SK-N-SH (cell line): Measurements from ENCODE around the gene CHCHD6. TPM values are rescaled to one million over a fixed set of nuclear protein-coding genes. Genes with fewer than 3 reads are reported as not detected.
A peak's percentile ranks its signal among the peaks of the same experiment; 100 is the strongest.

Experiments
- CTCF ChIA-PET: fragments of 300-600, 350-600 bp; formaldehyde crosslinking; extraction: SDS; loops from one replicate; lab custom pipeline; 2021; lab: Yijun Ruan, JAX
- POLR2A ChIA-PET: fragments of 350-600 bp; sonication (Branson Sonifier 250); formaldehyde crosslinking; extraction: SDS; loops from one replicate; lab custom pipeline; 2020; ENCODE audit warnings: antibody characterized with exemption, inconsistent platforms; lab: Yijun Ruan, JAX
- DNase-seq: peaks from one replicate; pipeline ENCODE4 v3.0.0; 2012
- H2AFZ ChIP-seq: fragments of 200-600 bp; sonication (generic); 2 replicates; pipeline ENCODE4 v1.8.1; 2016; ENCODE audit warnings: antibody characterized with exemption, mild to moderate bottlenecking, low read depth
- H3F3A ChIP-seq: fragments of 200-600 bp; sonication (generic); replicated peaks from 2 replicates; pipeline ENCODE3; 2016; ENCODE audit warnings: antibody characterized with exemption, mild to moderate bottlenecking; ENCODE audit not compliant: insufficient read depth
- H3K27ac ChIP-seq, 2 experiments: fragments of 200-500 bp in 1 of 2; fragments of 200-600 bp in 1 of 2; sonication (Bioruptor generic) in 1 of 2; sonication (generic), shearing (Covaris generic) in 1 of 2; 2 replicates each; pipeline versions ENCODE4 v1.5.1 to v1.6.1; 2014 to 2016; ENCODE audit warnings: low read depth in 2 of 2, inconsistent platforms in 1 of 2, low read length in 1 of 2, mild to moderate bottlenecking in 1 of 2, mixed read lengths in 1 of 2
- H3K27me3 ChIP-seq: fragments of 200-600 bp; sonication (generic), shearing (Covaris generic); 2 replicates; pipeline ENCODE4 v1.6.1; 2016; ENCODE audit warnings: mixed run types; ENCODE audit not compliant: insufficient read depth
- H3K36me3 ChIP-seq, 2 experiments: fragments of 200-500 bp in 1 of 2; fragments of 200-600 bp in 1 of 2; sonication (Bioruptor generic) in 1 of 2; sonication (generic) in 1 of 2; replicated peaks in 1 of 2; 2 replicates each; pipeline versions ENCODE3 to v1.5.1; 2014 to 2016; ENCODE audit warnings: low read length in 1 of 2, mild to moderate bottlenecking in 1 of 2; ENCODE audit not compliant: insufficient read depth in 2 of 2, control insufficient read depth in 1 of 2
- H3K4me1 ChIP-seq, 2 experiments: fragments of 200-500 bp in 1 of 2; fragments of 200-600 bp in 1 of 2; sonication (Bioruptor generic) in 1 of 2; sonication (generic), shearing (Covaris generic) in 1 of 2; 2 replicates each; pipeline versions ENCODE4 v1.5.1 to v1.6.1; 2014 to 2016; ENCODE audit warnings: low read depth in 1 of 2, low read length in 1 of 2, mixed run types in 1 of 2; ENCODE audit not compliant: insufficient read depth in 2 of 2, control insufficient read depth in 1 of 2
- H3K4me2 ChIP-seq: fragments of 200-600 bp; sonication (generic), shearing (Covaris generic); 2 replicates; pipeline ENCODE4 v1.6.1; 2017; ENCODE audit warnings: mixed run types
- H3K4me3 ChIP-seq, 2 experiments: fragments of 200-500 bp in 1 of 2; fragments of 200-600 bp in 1 of 2; sonication (Bioruptor generic) in 1 of 2; sonication (generic), shearing (Covaris generic) in 1 of 2; 2 replicates each; pipeline versions ENCODE4 v1.5.1 to v1.8.1; 2014 to 2016; ENCODE audit warnings: low read depth in 2 of 2, inconsistent platforms in 1 of 2, low read length in 1 of 2, mild to moderate bottlenecking in 1 of 2, mixed read lengths in 1 of 2, moderate library complexity in 1 of 2
- H3K79me2 ChIP-seq: fragments of 200-600 bp; sonication (generic); 2 replicates; pipeline ENCODE4 v1.8.1; 2017; ENCODE audit warnings: mild to moderate bottlenecking; ENCODE audit not compliant: insufficient read depth
- H3K9ac ChIP-seq: fragments of 200-600 bp; sonication (generic); 2 replicates; pipeline ENCODE4 v1.6.1; 2017; ENCODE audit warnings: mixed run types
- H3K9me2 ChIP-seq: fragments of 200-600 bp; sonication (generic); 2 replicates; pipeline ENCODE4 v1.6.1; 2017; ENCODE audit warnings: mixed run types
- H3K9me3 ChIP-seq: fragments of 200-600 bp; sonication (generic); 2 replicates; pipeline ENCODE4 v1.6.1; 2017; ENCODE audit warnings: mixed run types, mild to moderate bottlenecking, moderate library complexity
- H4K20me1 ChIP-seq: fragments of 200-600 bp; sonication (generic); 2 replicates; pipeline ENCODE4 v1.6.1; 2017; ENCODE audit warnings: mild to moderate bottlenecking, mixed run types; ENCODE audit not compliant: insufficient read depth
- CHD2 ChIP-seq: fragments of 150-350 bp; IDR thresholded peaks from 2 replicates; pipeline ENCODE4 v1.6.1; 2018; ENCODE audit warnings: low read length; ENCODE audit not compliant: partially characterized antibody
- CTCF ChIP-seq: fragments of 200-600 bp; sonication (generic); IDR thresholded peaks from 2 replicates; pipeline ENCODE4 v1.6.1; 2017; ENCODE audit warnings: antibody characterized with exemption, mild to moderate bottlenecking, moderate library complexity
- EP300 ChIP-seq, 2 experiments: IDR thresholded peaks; 2 replicates each; pipeline versions ENCODE4 v1.4.0 to v1.6.1; 2012; ENCODE audit warnings: borderline replicate concordance in 1 of 2, low read depth in 1 of 2, low read length in 1 of 2
- FOXJ3 ChIP-seq: sonication (generic); formaldehyde crosslinking; IDR thresholded peaks from 2 replicates; pipeline ENCODE4 v1.5.1; 2020; ENCODE audit warnings: mild to moderate bottlenecking, missing genetic modification reagents
- GATA2 ChIP-seq: sonication (generic); formaldehyde crosslinking; IDR thresholded peaks from 2 replicates; pipeline ENCODE4 v1.5.0; 2020; ENCODE audit warnings: mild to moderate bottlenecking, missing genetic modification reagents
- JUND ChIP-seq: IDR thresholded peaks from 2 replicates; pipeline ENCODE4 v1.4.0; 2012
- MAX ChIP-seq: IDR thresholded peaks from 2 replicates; pipeline ENCODE4 v1.4.0; 2012; ENCODE audit warnings: low read depth
- PBX3 ChIP-seq: IDR thresholded peaks from 2 replicates; pipeline ENCODE4; 2012
- POLR2AphosphoS5 ChIP-seq: IDR thresholded peaks from 2 replicates; pipeline ENCODE4 v1.6.1; 2012; ENCODE audit warnings: low read depth, low read length
- RCOR1 ChIP-seq: fragments of 150-350 bp; IDR thresholded peaks from 2 replicates; pipeline ENCODE4 v1.6.1; 2017; ENCODE audit warnings: antibody characterized with exemption, low read length
- RXRA ChIP-seq: IDR thresholded peaks from 2 replicates; pipeline ENCODE4 v1.4.0; 2012; ENCODE audit warnings: low read depth, mild to moderate bottlenecking, borderline replicate concordance
- SMC3 ChIP-seq: IDR thresholded peaks from 2 replicates; pipeline ENCODE4 v1.6.1; 2012; ENCODE audit warnings: low read depth, low read length, improper control_type of control experiment
- TAF1 ChIP-seq: IDR thresholded peaks from 2 replicates; pipeline ENCODE4 v1.6.1; 2012; ENCODE audit warnings: low read depth, mild to moderate bottlenecking, low read length, moderate library complexity, borderline replicate concordance
- TCF12 ChIP-seq: IDR thresholded peaks from 2 replicates; pipeline ENCODE4 v1.4.0; 2012
- TEAD4 ChIP-seq: IDR thresholded peaks from 2 replicates; pipeline ENCODE4 v1.4.0; 2012; ENCODE audit warnings: mild to moderate bottlenecking, borderline replicate concordance; ENCODE audit not compliant: insufficient read depth
- WGBS: methylation state at CpG from one replicate; pipeline ENCODE4 v1.1.6; 2017; ENCODE audit warnings: low lambda C conversion rate; 5-methylcytosine and 5-hydroxymethylcytosine counted together
- polyA plus RNA-seq, 3 experiments: library from polyadenylated mRNA; depleted of rRNA; stranded (reverse); fragments of >200 nt; gene quantifications; 2 replicates each; pipeline ENCODE4 v1.2.3, GENCODE V29; 2012

Gene CHCHD6
- polyA plus RNA-seq, 1 of the 3 experiments (the other 2 are of a cell fraction): 42.5 TPM

- TF ChIP-seq PBX3 (no peak), CTCF (no peak), FOXJ3 (CRISPR knock-in tag) (peak; percentile 74; the same call in 1 of the 2 replicates), RCOR1 (peak; percentile 87; the same call in 1 of the 2 replicates), EP300 (IDR thresholded peaks at IDR 0.05; ENCODE audit: borderline replicate concordance in 1 of 2, low read depth in 1 of 2, low read length in 1 of 2) (peak in 1 of 2 experiments; percentile 89; a peak in 2 of 4 replicates), MAX (no peak), RXRA (no peak), CHD2 (peak; percentile 67)
Measured at GRCh38 chr3:126748701-126749546, 44.9 kb downstream of the CHCHD6 start (continued).

- POLR2A ChIA-PET: interaction anchor here (1.1 to 2.0 kb wide), 3 partner anchors 36 to 69 kb away, joined by 3 to 9 read pairs (median 7); no protein-coding TSS in a partner anchor
- Histone ChIP-seq H4K20me1 (no peaks in the 10 kb centered on the region), H3K27ac (no peak overlapping the region), H3K4me3 (no peak overlapping the region), H2AFZ (no peak overlapping the region), H3K4me1 (peaks cover 0 to 73% of the 10 kb centered on the region in 2 experiments; a peak in 1 of 4 replicates), H3K27me3 (no peaks in the 10 kb centered on the region), H3K9me2 (no peaks in the 10 kb centered on the region), H3F3A (no peaks in the 10 kb centered on the region), H3K79me2 (no peaks in the 10 kb centered on the region), H3K4me2 (no peak overlapping the region), H3K9me3 (no peaks in the 10 kb centered on the region), H3K36me3 (no peaks in the 10 kb centered on the region), H3K9ac (no peak overlapping the region)
- TF ChIP-seq POLR2AphosphoS5 (no peak), EP300 (IDR thresholded peaks at IDR 0.05; ENCODE audit: borderline replicate concordance in 1 of 2, low read depth in 1 of 2, low read length in 1 of 2) (no peak), FOXJ3 (CRISPR knock-in tag) (no peak), TEAD4 (no peak), RXRA (no peak), JUND (no peak), TAF1 (no peak), SMC3 (no peak), TCF12 (no peak), GATA2 (CRISPR knock-in tag) (no peak)
- no peak for DNase-seq
- WGBS: 100% methylated on average over 1 of the region's 3 CpGs
- CTCF ChIA-PET: interaction anchor here (0.8 to 18.0 kb wide), 9 partner anchors 8 to 797 kb away, joined by 3 to 172 read pairs (median 13); partner anchors contain the start of gene PLXNA1
Measured at GRCh38 chr3:126749547-126749875, 45.5 kb downstream of the CHCHD6 start.
